K562 (cell line): ENCODE measurements around the gene COPE. TPM values are rescaled to one million over a fixed set of nuclear protein-coding genes. Genes with fewer than 3 reads are reported as not detected.

Source experiments
- BHLHE40 ChIP-seq: IDR thresholded peaks from 2 replicates; pipeline ENCODE4 v1.6.1; 2011; ENCODE audit warnings: low read length, improper control_type of control experiment
- CEBPB ChIP-seq: fragments of 450-650 bp; IDR thresholded peaks from 2 replicates; pipeline ENCODE4 v1.6.1; 2016; ENCODE audit warnings: missing genetic modification characterization, missing compliant biosample characterization
- EHMT2 ChIP-seq: fragments of 450-650 bp; IDR thresholded peaks from 2 replicates; pipeline ENCODE4 v1.6.1; 2018; ENCODE audit warnings: antibody characterized with exemption
- HNRNPH1 ChIP-seq: fragments of 200-400 bp; formaldehyde crosslinking; optimal IDR thresholded peaks from 2 replicates; pipeline ENCODE3; 2017; ENCODE audit warnings: low read depth, mild to moderate bottlenecking, low read length, moderate library complexity
- ILK ChIP-seq: fragments of 450-650 bp; IDR thresholded peaks from 2 replicates; pipeline ENCODE4 v1.6.1; 2016; ENCODE audit warnings: missing genetic modification characterization, low read depth, mild to moderate bottlenecking, missing compliant biosample characterization, moderate library complexity, borderline replicate concordance
- NR1H2 ChIP-seq: sonication (generic); formaldehyde crosslinking; IDR thresholded peaks from 2 replicates; pipeline ENCODE4 v1.4.0; 2020; ENCODE audit warnings: mild to moderate bottlenecking, missing genetic modification reagents
- SAP30 ChIP-seq: fragments of 200-600 bp; sonication (generic); IDR thresholded peaks from 2 replicates; pipeline ENCODE4 v1.6.1; 2012; ENCODE audit warnings: borderline replicate concordance, low read depth, mild to moderate bottlenecking, moderate library complexity, low read length, control low read depth, inconsistent platforms; ENCODE audit not compliant: insufficient read depth, poor library complexity, severe bottlenecking
- ZSCAN32 ChIP-seq: fragments of 450-650 bp; formaldehyde crosslinking; IDR thresholded peaks from 2 replicates; pipeline ENCODE4 v1.4.0; 2020; ENCODE audit warnings: mild to moderate bottlenecking, moderate library complexity
- polyA plus RNA-seq, 8 experiments: library from polyadenylated mRNA; depleted of rRNA in 4 of 8; stranded (reverse) in 5 of 8; unstranded in 3 of 8; fragments of >200 nt; fragmentation: Nextera tagmentation in 2 of 8; fragmentation: Illumina TruSeq in 1 of 8; extraction: Ambion mirVana in 2 of 8; extraction: Trizol in 1 of 8; gene quantifications; 2 replicates each; pipeline versions ENCODE4 v1.2.1 to v1.2.3, GENCODE V29; 2011 to 2014; ENCODE audit warnings: inconsistent platforms in 1 of 8, missing spikeins in 1 of 8
- total RNA-seq, 7 experiments: library from RNA; depleted of rRNA in 6 of 7; stranded (reverse); fragments of >200 nt in 6 of 7; fragmentation: Illumina TruSeq in 2 of 7; extraction: Trizol in 2 of 7; gene quantifications; 2 replicates each; pipeline versions ENCODE4 v1.2.1 to v1.2.3, GENCODE V29; 2011 to 2021; ENCODE audit warnings: low replicate concordance in 1 of 7
- TF ChIP-seq, protein P1 (sequence below): fragments of 450-650 bp; IDR thresholded peaks from 2 replicates; pipeline ENCODE4 v1.6.1; 2018; ENCODE audit not compliant: partially characterized antibody
- TF ChIP-seq, protein P2 (sequence below): fragments of 450-650 bp; formaldehyde crosslinking; IDR thresholded peaks from 2 replicates; pipeline ENCODE4 v1.4.0; 2020; ENCODE audit warnings: mild to moderate bottlenecking, moderate library complexity
- TF ChIP-seq, protein P3 (sequence below), 2 experiments: fragments of 450-650 bp; IDR thresholded peaks; 2 replicates each; pipeline ENCODE4 v1.6.1; 2016
- TF ChIP-seq, protein P4 (sequence below): fragments of 200-800 bp; sonication (Bioruptor generic); IDR thresholded peaks from 2 replicates; pipeline ENCODE4 v1.6.1; 2016; ENCODE audit warnings: missing genetic modification characterization, missing compliant biosample characterization

Gene COPE
- total and polyA plus RNA-seq, 9 of the 15 experiments (the other 6 are each of a cell fraction or from before 2014, with no cell fraction given): 5.8 to 273 (median 147) TPM

GRCh38 chr19:18932216-18932841 is 13.1 kb upstream of the COPE start (continued):
- TF ChIP-seq, protein P1, sequence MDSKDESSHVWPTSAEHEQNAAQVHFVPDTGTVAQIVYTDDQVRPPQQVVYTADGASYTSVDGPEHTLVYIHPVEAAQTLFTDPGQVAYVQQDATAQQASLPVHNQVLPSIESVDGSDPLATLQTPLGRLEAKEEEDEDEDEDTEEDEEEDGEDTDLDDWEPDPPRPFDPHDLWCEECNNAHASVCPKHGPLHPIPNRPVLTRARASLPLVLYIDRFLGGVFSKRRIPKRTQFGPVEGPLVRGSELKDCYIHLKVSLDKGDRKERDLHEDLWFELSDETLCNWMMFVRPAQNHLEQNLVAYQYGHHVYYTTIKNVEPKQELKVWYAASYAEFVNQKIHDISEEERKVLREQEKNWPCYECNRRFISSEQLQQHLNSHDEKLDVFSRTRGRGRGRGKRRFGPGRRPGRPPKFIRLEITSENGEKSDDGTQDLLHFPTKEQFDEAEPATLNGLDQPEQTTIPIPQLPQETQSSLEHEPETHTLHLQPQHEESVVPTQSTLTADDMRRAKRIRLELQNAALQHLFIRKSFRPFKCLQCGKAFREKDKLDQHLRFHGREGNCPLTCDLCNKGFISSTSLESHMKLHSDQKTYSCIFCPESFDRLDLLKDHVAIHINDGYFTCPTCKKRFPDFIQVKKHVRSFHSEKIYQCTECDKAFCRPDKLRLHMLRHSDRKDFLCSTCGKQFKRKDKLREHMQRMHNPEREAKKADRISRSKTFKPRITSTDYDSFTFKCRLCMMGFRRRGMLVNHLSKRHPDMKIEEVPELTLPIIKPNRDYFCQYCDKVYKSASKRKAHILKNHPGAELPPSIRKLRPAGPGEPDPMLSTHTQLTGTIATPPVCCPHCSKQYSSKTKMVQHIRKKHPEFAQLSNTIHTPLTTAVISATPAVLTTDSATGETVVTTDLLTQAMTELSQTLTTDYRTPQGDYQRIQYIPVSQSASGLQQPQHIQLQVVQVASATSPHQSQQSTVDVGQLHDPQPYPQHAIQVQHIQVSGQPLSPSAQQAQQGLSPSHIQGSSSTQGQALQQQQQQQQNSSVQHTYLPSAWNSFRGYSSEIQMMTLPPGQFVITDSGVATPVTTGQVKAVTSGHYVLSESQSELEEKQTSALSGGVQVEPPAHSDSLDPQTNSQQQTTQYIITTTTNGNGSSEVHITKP: no peak
- TF ChIP-seq EHMT2 (no peak), ZSCAN32 (CRISPR knock-in tag) (no peak), ILK (tag) (no peak), BHLHE40 (no peak; the same call in 1 of the 2 replicates), CEBPB (tag) (no peak), NR1H2 (CRISPR knock-in tag) (no peak), HNRNPH1 (no peak), SAP30 (peak; percentile 61)
- TF ChIP-seq, protein P2, sequence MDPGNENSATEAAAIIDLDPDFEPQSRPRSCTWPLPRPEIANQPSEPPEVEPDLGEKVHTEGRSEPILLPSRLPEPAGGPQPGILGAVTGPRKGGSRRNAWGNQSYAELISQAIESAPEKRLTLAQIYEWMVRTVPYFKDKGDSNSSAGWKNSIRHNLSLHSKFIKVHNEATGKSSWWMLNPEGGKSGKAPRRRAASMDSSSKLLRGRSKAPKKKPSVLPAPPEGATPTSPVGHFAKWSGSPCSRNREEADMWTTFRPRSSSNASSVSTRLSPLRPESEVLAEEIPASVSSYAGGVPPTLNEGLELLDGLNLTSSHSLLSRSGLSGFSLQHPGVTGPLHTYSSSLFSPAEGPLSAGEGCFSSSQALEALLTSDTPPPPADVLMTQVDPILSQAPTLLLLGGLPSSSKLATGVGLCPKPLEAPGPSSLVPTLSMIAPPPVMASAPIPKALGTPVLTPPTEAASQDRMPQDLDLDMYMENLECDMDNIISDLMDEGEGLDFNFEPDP (CRISPR knock-in tag): no peak
- TF ChIP-seq, protein P3, sequence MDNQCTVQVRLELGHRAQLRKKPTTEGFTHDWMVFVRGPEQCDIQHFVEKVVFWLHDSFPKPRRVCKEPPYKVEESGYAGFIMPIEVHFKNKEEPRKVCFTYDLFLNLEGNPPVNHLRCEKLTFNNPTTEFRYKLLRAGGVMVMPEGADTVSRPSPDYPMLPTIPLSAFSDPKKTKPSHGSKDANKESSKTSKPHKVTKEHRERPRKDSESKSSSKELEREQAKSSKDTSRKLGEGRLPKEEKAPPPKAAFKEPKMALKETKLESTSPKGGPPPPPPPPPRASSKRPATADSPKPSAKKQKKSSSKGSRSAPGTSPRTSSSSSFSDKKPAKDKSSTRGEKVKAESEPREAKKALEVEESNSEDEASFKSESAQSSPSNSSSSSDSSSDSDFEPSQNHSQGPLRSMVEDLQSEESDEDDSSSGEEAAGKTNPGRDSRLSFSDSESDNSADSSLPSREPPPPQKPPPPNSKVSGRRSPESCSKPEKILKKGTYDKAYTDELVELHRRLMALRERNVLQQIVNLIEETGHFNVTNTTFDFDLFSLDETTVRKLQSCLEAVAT (IDR thresholded peaks at IDR 0.05): peak in 1 of 2 experiments; percentile 25; a peak in 1 of 4 replicates
- TF ChIP-seq, protein P4, sequence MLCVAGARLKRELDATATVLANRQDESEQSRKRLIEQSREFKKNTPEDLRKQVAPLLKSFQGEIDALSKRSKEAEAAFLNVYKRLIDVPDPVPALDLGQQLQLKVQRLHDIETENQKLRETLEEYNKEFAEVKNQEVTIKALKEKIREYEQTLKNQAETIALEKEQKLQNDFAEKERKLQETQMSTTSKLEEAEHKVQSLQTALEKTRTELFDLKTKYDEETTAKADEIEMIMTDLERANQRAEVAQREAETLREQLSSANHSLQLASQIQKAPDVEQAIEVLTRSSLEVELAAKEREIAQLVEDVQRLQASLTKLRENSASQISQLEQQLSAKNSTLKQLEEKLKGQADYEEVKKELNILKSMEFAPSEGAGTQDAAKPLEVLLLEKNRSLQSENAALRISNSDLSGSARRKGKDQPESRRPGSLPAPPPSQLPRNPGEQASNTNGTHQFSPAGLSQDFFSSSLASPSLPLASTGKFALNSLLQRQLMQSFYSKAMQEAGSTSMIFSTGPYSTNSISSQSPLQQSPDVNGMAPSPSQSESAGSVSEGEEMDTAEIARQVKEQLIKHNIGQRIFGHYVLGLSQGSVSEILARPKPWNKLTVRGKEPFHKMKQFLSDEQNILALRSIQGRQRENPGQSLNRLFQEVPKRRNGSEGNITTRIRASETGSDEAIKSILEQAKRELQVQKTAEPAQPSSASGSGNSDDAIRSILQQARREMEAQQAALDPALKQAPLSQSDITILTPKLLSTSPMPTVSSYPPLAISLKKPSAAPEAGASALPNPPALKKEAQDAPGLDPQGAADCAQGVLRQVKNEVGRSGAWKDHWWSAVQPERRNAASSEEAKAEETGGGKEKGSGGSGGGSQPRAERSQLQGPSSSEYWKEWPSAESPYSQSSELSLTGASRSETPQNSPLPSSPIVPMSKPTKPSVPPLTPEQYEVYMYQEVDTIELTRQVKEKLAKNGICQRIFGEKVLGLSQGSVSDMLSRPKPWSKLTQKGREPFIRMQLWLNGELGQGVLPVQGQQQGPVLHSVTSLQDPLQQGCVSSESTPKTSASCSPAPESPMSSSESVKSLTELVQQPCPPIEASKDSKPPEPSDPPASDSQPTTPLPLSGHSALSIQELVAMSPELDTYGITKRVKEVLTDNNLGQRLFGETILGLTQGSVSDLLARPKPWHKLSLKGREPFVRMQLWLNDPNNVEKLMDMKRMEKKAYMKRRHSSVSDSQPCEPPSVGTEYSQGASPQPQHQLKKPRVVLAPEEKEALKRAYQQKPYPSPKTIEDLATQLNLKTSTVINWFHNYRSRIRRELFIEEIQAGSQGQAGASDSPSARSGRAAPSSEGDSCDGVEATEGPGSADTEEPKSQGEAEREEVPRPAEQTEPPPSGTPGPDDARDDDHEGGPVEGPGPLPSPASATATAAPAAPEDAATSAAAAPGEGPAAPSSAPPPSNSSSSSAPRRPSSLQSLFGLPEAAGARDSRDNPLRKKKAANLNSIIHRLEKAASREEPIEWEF: no peak
